GM18868 (cell line): ENCODE measurements around the gene PHETA1.

Source experiments
- ATAC-seq: cut with Tn5 transposase; IDR thresholded peaks from one replicate; pipeline ENCODE4 v1.9.1; 2021; ENCODE audit warnings: mild to moderate bottlenecking, moderate library complexity; ENCODE audit not compliant: unreplicated experiment

Gene PHETA1

GRCh38 chr12:111330800-111331752 is 37.8 kb downstream of the PHETA1 start:
- ATAC-seq: no peak

DNA sequence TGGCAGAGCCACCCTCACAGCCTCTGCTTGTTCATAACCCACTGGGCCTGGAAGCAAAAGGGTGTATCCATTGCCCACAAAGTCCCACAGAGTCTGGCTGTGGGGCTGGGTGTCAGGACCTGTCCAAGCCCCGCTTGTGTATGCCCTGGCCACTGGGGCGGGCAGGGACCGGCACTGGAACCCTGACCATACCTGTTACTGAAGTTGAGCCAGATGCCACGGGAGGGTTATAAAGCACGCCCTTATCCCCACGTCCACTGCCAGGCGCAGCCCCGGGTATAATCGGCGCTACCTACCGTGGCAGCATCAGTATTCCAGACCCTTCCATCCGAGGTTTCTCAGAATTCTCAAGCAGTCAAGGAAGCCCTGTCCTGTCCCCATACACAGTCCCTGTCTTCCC is 40.8 kb downstream of the PHETA1 start:
- no peak for ATAC-seq

DNA sequence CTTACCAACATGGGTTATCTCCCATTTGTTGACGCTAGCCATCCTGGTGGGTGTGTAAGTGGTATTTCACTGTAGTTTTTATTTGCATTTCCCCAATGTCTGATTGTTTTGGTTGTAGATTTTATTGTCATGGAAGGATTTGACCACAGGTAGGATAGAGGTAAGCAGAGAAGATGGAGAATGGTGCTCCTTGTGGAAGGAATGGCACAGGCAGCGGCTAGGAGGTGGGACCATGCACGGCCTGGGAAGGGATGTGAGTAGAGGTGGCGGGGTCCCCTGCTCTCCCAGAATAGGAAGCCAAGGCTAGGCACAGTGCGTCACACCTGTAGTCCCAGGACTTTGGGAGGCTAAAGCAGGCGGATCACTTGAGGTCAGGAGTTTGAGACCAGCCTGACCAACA is 41.4 kb downstream of the PHETA1 start:
- ATAC-seq: no peak

DNA sequence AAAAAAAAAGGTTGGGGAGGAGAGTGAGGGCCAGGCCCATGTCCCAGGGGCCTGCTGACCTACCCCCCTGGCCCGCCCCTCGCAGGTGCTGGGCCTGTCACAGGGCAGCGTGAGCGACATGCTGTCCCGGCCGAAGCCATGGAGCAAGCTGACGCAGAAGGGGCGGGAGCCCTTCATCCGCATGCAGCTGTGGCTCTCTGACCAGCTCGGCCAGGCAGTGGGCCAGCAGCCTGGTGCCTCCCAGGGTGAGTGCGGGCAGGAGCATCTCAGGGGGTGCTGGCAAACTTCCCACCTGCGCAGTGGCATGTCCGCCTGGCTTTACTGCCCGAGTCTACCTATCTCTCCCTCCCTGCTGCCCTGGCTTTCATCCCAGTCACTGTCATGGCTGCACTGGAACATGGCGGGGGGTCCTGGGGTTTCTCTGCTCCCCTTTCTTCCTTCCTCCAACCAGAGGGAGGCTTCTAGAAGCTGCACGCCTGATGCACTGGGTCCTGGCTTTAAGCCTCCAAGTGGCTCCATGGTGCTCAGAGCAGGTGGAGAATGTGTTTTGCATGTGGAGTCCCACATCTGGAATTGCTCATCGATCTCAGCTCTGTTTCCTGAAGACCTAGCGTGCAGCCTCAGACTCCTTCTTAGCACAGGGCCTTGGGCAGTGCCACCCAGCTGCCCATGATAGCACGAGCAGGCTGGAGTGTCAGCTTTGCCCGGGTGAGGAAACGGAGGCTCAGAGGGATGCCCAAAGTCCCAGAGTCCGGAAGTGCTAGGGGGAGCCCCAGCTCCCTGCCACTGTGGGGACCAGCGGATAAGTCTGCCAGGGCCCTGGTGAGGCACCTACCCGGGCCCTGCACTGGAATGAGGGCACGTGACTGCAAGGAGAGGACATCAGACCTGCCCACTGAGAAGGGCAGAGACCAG is 46.3 kb downstream of the PHETA1 start:
- ATAC-seq: no peak

DNA sequence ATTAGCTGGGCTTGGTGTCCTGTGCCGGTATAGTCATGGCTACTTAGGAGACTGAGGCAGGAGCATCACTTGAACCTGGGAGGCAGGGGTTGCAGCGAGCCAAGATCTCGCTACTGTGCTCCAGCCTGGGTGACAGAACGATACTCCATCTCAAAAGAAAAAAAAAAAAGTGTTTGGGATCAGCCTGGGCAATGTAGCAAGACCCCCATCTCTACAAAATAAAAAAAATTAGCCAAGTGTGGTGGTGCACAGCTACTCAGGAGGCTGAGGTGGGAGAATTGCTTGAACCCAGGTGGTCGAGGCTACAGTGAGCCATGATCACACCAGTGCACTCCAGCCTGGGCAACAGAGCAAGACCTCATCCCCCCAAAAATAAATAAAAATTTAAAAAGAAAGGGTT is 47.6 kb downstream of the PHETA1 start:
- ATAC-seq: no peak

DNA sequence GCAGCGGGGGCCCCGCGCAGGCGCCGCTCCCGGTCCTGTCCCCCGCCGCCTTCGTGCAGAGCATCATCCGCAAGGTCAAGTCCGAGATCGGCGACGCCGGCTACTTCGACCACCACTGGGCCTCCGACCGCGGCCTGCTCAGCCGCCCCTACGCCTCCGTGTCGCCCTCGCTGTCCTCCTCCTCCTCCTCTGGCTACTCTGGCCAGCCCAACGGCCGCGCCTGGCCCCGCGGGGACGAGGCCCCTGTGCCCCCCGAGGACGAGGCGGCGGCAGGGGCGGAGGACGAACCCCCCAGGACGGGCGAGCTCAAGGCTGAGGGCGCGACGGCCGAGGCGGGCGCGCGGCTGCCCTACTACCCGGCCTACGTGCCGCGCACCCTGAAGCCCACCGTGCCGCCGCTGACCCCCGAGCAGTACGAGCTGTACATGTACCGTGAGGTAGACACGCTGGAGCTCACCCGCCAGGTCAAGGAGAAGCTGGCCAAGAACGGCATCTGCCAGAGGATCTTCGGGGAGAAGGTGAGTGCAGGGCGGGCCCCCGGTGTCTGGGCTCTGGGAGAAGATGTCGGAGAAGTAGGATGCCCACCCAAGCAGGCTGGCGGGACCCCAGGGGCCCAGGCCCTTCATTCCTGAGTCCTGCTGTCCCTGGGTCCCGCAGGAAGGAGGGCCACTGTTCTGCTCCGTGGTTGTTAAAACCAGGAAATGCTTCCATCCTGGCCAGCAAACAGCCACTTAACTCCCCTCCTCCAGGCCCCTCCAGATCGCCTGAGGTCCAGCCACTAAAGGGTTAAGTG is 48.4 kb downstream of the PHETA1 start:
- no peak for ATAC-seq

GRCh38 chr12:111319600-111320257 is 49.2 kb downstream of the PHETA1 start:
- ATAC-seq: no peak

DNA sequence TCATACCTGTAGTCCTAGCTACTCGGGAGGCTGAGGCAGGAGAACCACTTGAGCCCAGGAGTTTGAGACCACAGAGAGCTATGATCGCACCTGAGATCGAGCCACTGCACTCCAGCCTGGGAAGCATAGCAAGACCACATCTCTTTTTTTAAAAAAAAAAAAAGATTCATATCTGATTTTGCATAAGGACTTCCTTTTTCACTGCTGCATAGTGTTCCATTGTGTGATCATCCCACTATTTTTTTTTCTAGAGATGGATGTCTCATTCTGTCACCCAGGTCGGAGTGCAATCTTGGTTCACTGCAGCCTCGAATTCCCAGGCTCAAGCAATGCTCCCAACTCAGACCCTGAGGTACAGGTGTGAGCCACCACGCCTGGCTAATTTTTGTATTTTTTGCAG is 50.4 kb downstream of the PHETA1 start:
- ATAC-seq: no peak

GRCh38 chr12:111316671-111317070 is 52.2 kb downstream of the PHETA1 start:
- ATAC-seq: no peak

DNA sequence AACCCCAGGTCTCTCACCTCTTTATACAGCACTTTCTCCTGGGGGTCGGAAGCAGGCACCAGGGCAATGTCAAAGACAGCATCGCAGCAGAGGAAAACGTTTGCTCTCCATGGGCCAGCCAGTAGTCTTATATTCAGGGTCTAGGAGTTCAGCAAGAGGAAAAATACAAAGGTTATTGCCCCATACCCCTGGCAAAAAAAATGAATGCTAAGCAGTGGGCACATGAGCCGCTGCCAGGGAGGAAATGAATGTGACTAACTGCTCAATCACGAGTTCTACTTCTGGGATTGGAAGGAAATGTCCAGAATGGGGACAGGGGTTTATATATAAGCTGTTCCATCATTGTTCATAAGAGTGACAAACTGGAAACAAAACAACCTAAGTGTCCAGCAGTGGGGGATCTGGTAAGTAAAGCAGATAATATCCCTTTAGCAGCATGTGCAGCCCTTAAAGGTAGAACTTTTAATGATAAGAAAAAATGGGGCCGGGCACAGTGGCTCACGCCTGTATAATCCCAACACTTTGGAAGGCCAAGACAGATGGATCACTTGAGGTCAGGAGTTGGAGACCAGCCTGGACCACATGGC is 53.8 kb downstream of the PHETA1 start:
- no peak for ATAC-seq

GRCh38 chr12:111313833-111314259 is 55.0 kb downstream of the PHETA1 start:
- ATAC-seq: no peak

DNA sequence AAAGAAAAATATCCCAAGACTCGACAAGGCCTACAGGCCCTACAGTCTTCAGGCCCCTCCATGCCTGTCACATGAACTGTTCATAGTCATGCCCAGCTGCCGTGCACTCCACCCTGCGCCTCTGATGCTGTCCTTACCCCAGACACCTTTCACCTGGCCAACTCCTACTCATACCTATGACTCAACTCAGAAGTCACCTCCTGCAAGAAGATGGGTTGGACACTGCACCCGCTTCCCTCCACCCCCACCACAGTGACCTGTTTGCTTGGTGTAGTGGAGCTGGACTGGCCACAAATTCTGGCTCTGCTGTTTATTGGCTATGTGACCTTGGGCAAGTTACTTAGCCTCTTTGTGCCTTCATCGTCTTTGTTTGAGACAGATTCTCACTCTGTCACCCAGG is 56.2 kb downstream of the PHETA1 start:
- ATAC-seq: no peak

- no peak for ATAC-seq
Observed at GRCh38 chr12:111312016-111312415, 56.9 kb downstream of the PHETA1 start.

DNA sequence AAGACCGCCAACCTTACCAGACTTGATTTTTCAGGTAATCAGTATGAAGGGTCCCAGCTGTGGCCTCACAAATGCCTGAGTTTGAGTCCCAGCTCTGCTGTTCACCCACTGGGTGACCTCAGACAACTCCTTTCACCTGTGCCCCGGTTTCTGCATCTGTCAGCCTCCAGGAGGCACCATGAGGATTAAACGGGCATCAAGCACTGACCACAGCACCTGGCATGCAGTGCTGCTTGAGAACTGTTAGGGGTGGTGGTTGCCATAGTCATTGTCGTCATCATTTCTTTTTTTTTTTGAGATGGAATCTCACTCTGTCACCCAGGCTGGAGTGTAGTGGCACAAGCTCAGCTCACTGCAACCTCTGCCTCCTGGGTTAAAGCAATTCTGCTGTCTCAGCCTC is 57.9 kb downstream of the PHETA1 start:
- no peak for ATAC-seq
